Measurements from ENCODE around the gene SEPTIN8. TPM values are rescaled to one million over a fixed set of nuclear protein-coding genes. Genes with fewer than 3 reads are reported as not detected.

SEPTIN8 gene
- total and polyA plus RNA-seq, 2 donors (not counting 1 experiment from before 2014, with no cell fraction given): 4.0 to 5.9 TPM

DNA sequence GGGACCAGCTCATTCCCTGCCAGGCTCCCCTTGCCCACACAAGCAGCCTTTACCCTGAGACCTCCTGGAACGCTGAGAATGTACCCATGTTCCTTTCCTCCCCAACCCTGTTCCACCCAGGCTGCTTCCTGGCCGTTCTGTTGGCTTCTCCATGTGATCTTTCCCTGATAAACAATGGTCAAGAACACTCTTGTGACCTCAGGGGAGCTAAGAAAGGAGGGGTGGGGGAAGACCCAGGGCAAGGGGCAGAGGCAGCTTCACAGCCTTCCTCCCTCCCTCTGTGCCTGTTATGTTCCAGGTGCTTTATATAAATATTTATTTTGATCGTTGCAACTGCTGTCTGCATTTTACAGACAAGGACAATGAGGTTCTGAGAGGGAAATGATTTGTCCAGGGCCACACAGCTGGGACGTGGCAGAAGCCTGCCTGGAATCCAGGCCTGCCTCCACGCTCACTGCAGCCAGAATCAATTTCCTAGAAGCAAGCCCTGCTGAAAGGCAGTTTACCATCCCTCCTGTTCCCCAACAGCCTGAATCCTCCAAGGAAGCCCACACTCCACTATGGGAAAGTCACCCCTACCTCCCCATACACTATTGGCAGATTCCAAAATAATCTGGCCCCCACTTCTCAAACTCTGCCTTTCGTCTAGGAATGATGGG, 49.5 kb upstream of the SEPTIN8 start:
- H3K4me3 ChIP-seq (ENCODE audit: control extremely low read depth in 1 of 5, extremely low read depth in 1 of 5, insufficient read depth in 1 of 5, low read depth in 2 of 5, low read length in 4 of 5): no peak overlapping the region
- TF ChIP-seq, protein P1, sequence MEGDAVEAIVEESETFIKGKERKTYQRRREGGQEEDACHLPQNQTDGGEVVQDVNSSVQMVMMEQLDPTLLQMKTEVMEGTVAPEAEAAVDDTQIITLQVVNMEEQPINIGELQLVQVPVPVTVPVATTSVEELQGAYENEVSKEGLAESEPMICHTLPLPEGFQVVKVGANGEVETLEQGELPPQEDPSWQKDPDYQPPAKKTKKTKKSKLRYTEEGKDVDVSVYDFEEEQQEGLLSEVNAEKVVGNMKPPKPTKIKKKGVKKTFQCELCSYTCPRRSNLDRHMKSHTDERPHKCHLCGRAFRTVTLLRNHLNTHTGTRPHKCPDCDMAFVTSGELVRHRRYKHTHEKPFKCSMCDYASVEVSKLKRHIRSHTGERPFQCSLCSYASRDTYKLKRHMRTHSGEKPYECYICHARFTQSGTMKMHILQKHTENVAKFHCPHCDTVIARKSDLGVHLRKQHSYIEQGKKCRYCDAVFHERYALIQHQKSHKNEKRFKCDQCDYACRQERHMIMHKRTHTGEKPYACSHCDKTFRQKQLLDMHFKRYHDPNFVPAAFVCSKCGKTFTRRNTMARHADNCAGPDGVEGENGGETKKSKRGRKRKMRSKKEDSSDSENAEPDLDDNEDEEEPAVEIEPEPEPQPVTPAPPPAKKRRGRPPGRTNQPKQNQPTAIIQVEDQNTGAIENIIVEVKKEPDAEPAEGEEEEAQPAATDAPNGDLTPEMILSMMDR (IDR thresholded peaks at IDR 0.05): no peak
- no peak for TF ChIP-seq EZH2 (IDR thresholded peaks at IDR 0.05; ENCODE audit: borderline replicate concordance, insufficient read depth, low read depth, low read length, poor library complexity, severe bottlenecking)
- H3K79me2 ChIP-seq (ENCODE audit: control insufficient read depth, insufficient read depth, low read length): no peaks in the 10 kb centered on the region
- peaks cover 31 to 43% of the 10 kb centered on the region in 2 donors for H3K4me1 ChIP-seq (ENCODE audit: control insufficient read depth in 2 of 2, insufficient read depth in 2 of 2, low read length in 2 of 2)
- no peaks in the 10 kb centered on the region for H3K36me3 ChIP-seq (replicated peaks in 1 of 2; ENCODE audit: control extremely low read depth in 1 of 2, control insufficient read depth in 1 of 2, extremely low read depth in 1 of 2, insufficient read depth in 2 of 2, low read length in 1 of 2)
- no peak overlapping the region for H3K27ac Mint-ChIP-seq
- H4K20me1 ChIP-seq (ENCODE audit: control insufficient read depth, insufficient read depth, low read length, poor library complexity, severe bottlenecking): no peaks in the 10 kb centered on the region
- WGBS (ENCODE audit: insufficient coverage): 96% methylated on average over 4 of the region's 6 CpGs
- ATAC-seq (ENCODE audit: low read depth) (no peak), DNase-seq (no peak)
- POLR2A ChIA-PET: no interaction called here
- peaks cover 0 to 83% (median 49%) of the 10 kb centered on the region in 4 experiments for H3K27me3 ChIP-seq (replicated peaks in 1 of 4; ENCODE audit: control extremely low read depth in 1 of 4, control insufficient read depth in 3 of 4, insufficient read depth in 4 of 4, low read length in 3 of 4)
- H2AFZ ChIP-seq (ENCODE audit: insufficient read depth, low read depth, low read length, poor library complexity, severe bottlenecking): no peak overlapping the region
- peaks cover 20% of the 10 kb centered on the region for H3K4me1 Mint-ChIP-seq
- CTCF ChIA-PET: interaction anchor here (1.3 to 5.4 kb wide), 3 partner anchors 31 to 326 kb away, joined by 3 to 75 read pairs (median 5); no protein-coding TSS in a partner anchor
- intact Hi-C loops (cut with micrococcal nuclease): no loop called here
- peaks cover 33% of the 10 kb centered on the region for H3K27me3 Mint-ChIP-seq
- no peak overlapping the region for H3K27ac ChIP-seq (ENCODE audit: low read length in 2 of 2)
- peak overlapping the region; percentile 54 for H3K4me3 Mint-ChIP-seq
- no peaks in the 10 kb centered on the region for H3K9me3 Mint-ChIP-seq (ENCODE audit: insufficient read depth)
- H3K4me2 ChIP-seq (replicated peaks; ENCODE audit: low read depth, low read length, poor library complexity, severe bottlenecking): no peak overlapping the region
- no peak overlapping the region for H3K9ac ChIP-seq (ENCODE audit: low read length)
- H3K9me3 ChIP-seq (ENCODE audit: control extremely low read depth in 1 of 3, control insufficient read depth in 2 of 3, insufficient read depth in 1 of 3, low read length in 2 of 3): peaks cover 0 to 7% (median 0%) of the 10 kb centered on the region in 3 donors

DNA sequence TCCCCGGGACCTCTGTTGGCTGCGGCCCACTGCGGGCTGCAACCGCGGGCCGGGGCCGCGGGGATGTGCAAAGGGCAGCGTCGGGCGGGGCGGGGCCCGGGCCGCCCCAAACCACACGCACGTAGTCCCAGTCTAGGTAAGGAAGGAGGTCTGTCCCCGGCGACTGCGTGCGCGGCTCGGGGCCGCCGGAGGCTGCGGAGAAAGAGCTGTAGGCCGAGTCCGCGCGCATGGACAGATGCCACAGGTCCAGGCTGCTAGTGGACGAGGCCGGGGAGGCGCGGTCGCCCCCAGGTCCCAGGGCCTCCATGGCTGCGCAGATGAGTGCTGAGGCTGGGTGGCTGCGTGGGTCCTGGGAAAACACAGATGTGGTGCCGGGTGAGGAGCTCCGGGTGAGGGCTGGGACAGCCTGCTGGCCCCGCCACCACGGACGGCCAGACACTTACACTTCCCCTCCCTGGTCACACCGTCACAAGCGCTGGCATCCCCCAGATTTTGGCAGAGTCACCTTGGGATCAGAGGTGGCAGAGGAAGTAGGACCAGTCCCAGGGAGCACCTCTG, 48.9 kb upstream of the SEPTIN8 start:
- Mint-ChIP-seq H3K9me3 (ENCODE audit: insufficient read depth) (no peaks in the 10 kb centered on the region), H3K27ac (no peak overlapping the region), H3K4me1 (peaks cover 16% of the 10 kb centered on the region), H3K4me3 (peak overlapping the region; percentile 54), H3K27me3 (peaks cover 33% of the 10 kb centered on the region)
- Histone ChIP-seq H3K4me3 (ENCODE audit: control extremely low read depth in 1 of 5, extremely low read depth in 1 of 5, insufficient read depth in 1 of 5, low read depth in 2 of 5, low read length in 4 of 5) (peak overlapping the region in 3 of 5 experiments; percentile 11 to 51 (median 39)), H3K27ac (ENCODE audit: low read length in 2 of 2) (no peak overlapping the region), H2AFZ (ENCODE audit: insufficient read depth, low read depth, low read length, poor library complexity, severe bottlenecking) (peak overlapping the region; percentile 64), H3K9ac (ENCODE audit: low read length) (peak overlapping the region; percentile 47), H3K9me3 (ENCODE audit: control extremely low read depth in 1 of 3, control insufficient read depth in 2 of 3, insufficient read depth in 1 of 3, low read length in 2 of 3) (peaks cover 0 to 4% (median 0%) of the 10 kb centered on the region in 3 donors), H3K36me3 (replicated peaks in 1 of 2; ENCODE audit: control extremely low read depth in 1 of 2, control insufficient read depth in 1 of 2, extremely low read depth in 1 of 2, insufficient read depth in 2 of 2, low read length in 1 of 2) (no peaks in the 10 kb centered on the region), H4K20me1 (ENCODE audit: control insufficient read depth, insufficient read depth, low read length, poor library complexity, severe bottlenecking) (no peaks in the 10 kb centered on the region), H3K27me3 (replicated peaks in 1 of 4; ENCODE audit: control extremely low read depth in 1 of 4, control insufficient read depth in 3 of 4, insufficient read depth in 4 of 4, low read length in 3 of 4) (peaks cover 0 to 82% (median 46%) of the 10 kb centered on the region in 4 experiments), H3K79me2 (ENCODE audit: control insufficient read depth, insufficient read depth, low read length) (no peaks in the 10 kb centered on the region), H3K4me1 (ENCODE audit: control insufficient read depth in 2 of 2, insufficient read depth in 2 of 2, low read length in 2 of 2) (peaks cover 29 to 42% of the 10 kb centered on the region in 2 donors), H3K4me2 (replicated peaks; ENCODE audit: low read depth, low read length, poor library complexity, severe bottlenecking) (peak overlapping the region; percentile 83)
- POLR2A ChIA-PET: no interaction called here
- TF ChIP-seq EZH2 (IDR thresholded peaks at IDR 0.05; ENCODE audit: borderline replicate concordance, insufficient read depth, low read depth, low read length, poor library complexity, severe bottlenecking): no peak
- TF ChIP-seq, protein P1 (IDR thresholded peaks at IDR 0.05): no peak
- CTCF ChIA-PET: interaction anchor here (1.2 to 1.9 kb wide), 3 partner anchors 30 to 325 kb away, joined by 3 to 5 read pairs (median 4); no protein-coding TSS in a partner anchor
- WGBS (ENCODE audit: insufficient coverage): 13% methylated on average over 39 of the region's 43 CpGs
- intact Hi-C loops (cut with micrococcal nuclease): no loop called here
- DNase-seq (peak; percentile 49), ATAC-seq (ENCODE audit: low read depth) (peak; percentile 20)
